GM19025 (cell line): Measurements from ENCODE around the gene MRPL12.

Source experiments
- ATAC-seq: cut with Tn5 transposase; IDR thresholded peaks from one replicate; pipeline ENCODE4 v1.9.1; 2021; ENCODE audit warnings: mild to moderate bottlenecking, low read depth, moderate library complexity; ENCODE audit not compliant: unreplicated experiment

MRPL12 gene

DNA sequence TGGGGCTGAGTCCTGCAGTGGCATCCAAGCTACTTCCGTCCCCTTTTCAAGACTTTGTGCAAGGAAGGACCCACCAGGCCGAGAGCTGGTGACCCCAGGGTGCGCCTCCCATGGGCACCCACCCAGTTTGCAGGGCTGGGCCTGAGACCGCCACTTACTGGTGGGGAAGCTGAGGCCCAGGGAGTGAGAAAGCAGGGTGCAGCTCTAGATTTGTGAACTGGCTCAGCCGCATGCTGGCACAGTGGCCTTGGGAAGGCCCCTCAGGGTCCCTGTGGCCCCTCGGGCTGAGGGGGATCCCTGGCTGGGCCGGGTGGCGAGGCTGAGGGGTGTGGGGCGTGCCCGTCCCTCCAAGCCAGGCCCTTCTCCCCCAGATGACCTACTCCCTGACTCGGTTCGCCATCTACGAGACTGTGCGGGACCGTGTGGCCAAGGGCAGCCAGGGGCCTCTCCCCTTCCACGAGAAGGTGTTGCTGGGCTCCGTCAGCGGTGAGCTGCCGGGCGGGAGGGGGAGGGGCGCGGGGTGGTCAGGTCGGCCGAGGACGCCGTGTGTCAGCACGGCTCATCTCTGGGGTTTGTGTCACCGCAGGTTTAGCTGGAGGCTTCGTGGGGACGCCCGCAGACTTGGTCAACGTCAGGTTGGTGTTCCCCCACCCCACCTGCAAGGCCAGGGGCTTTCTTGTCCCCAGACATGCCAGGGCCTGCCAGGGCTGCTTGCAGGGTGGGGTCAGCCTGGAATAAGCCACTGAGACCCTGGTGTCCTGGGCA, 12.1 kb downstream of the MRPL12 start:
- ATAC-seq: no peak

DNA sequence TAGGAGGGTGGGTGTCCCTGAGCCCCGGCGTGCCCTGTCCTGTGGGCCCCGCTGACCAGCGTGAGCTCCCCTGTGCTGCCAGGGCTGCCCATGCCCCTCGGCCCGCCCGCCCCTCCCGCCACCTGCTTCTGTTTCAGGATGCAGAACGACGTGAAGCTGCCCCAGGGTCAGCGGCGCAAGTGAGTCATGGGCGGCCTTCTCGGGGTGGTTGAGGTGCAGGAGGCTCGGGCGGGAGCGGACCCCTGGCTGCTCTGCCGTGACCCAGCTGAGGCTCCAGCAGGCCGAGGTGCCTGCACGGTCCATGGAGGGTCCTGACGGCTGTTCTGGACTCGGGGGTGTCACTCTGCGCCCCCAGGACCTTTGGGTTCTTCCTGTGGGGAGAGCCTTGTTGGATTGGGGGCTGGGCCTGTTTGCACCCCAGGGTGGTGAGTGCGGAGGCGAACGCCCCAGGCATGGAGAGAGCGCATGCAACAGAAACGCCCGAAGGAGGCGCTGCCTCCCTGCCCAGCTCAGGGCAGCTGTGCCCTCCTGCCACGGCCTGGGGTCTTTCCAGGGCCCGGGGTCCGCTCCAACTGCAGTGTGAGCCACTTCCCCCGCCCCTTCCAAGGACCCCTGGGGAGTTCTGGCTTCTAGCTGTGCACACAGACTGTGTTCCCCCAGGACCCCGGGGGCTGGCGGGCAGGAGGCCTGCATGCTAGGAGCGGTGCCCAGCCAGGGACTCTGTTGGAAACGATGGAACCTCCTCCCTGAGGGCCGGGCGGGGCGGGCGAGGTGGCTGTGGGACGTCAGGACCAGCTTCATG, 12.9 kb downstream of the MRPL12 start:
- no peak for ATAC-seq

GRCh38 chr17:81716674-81716996, 13.5 kb downstream of the MRPL12 start:
- ATAC-seq: no peak

- ATAC-seq: no peak
These were observed 14.0 kb downstream of the MRPL12 start for GRCh38 chr17:81717049-81717765.

- ATAC-seq: no peak
These were observed 14.6 kb downstream of the MRPL12 start for GRCh38 chr17:81717766-81718089.

DNA sequence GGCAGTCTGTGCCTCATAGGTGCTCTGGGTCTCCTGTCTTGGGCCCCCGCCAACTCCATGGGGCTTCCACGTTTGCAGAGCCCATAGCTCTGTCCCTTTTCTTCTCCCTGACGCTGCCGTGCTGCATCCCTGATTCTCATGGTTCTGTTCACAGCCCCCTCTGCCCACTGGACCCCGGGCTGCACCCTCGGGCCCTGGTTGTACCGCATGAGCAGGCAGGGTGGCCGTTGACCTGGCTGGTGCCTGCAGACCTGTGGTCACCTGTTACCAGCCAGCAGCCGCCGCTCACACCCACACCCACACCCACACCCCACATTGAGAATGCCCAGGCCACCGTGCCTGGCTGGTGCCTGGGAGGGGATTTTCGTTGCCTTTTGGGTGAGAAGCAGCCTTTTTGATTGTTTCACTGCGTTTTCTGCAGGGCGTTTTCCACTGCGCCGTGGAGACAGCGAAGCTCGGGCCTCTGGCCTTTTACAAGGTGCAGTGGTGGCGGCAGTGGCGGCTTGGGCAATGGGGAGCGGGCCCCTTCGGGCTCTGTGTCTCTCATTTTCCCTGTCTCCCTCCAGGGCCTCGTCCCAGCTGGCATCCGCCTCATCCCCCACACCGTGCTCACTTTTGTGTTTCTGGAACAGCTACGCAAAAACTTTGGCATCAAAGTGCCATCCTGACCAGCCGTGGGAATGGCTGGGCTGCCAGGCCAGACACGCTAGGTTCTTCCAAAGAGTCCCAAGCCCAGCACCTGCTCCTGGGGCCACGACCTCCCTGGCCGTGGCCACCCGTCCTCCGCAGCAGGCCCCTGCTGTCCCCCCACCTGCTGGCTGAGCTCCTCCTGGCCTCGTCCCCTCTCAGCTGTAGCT, 16.5 kb downstream of the MRPL12 start:
- ATAC-seq: no peak

GRCh38 chr17:81720267-81721071, 17.3 kb downstream of the MRPL12 start:
- ATAC-seq: no peak

DNA sequence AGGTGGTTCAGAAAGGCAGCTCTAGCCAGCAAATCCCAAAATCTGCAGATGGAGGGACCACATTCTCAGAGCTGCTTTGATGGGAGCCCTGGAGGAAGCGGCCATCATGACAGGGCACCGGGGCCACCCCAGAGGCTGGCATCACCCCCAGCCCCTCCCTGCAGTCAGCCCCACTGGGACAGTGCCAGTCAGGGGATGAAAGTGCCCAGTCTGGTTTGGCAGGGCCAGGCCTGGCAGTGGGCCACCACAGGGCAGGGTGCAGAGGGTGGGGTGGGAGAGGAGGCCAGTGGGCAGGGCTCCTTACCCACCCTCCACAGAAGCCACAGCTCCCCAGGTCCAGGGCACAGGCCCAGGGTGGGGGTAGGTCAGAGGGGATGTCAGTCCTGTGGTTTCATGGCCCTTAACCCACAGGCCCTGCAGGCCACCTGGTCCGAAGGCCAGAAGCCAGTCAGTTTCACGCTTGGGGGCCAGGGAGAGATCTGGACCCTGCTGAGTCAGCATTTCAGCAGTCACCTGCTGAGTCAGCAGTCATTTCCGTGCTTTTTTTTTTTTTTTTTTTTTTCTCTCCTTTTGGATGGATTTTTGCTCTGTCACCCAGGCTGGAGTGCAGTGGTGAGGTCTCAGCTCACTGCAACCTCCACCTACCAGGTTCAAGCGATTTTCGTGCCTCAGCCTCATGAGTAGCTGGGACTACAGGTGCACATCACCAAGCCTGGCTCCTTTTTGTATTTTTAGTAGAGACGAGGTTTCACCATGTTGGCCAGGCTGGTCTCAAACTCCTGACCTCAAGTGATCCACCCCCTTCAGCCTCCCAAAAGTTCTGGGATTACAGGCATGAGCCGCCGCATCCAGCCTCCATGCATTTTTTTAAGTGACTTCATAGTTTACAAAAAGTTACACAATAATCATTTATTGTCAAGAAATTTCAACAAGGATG, 19.3 kb downstream of the MRPL12 start:
- ATAC-seq: no peak

- ATAC-seq: no peak
These were observed 20.6 kb downstream of the MRPL12 start for GRCh38 chr17:81723651-81724209.

- no peak for ATAC-seq
These were observed 22.3 kb downstream of the MRPL12 start for GRCh38 chr17:81725439-81725838.

GRCh38 chr17:81726004-81726403, 22.8 kb downstream of the MRPL12 start:
- ATAC-seq: no peak

- no peak for ATAC-seq
These were observed 24.3 kb downstream of the MRPL12 start for GRCh38 chr17:81727324-81728031.

DNA sequence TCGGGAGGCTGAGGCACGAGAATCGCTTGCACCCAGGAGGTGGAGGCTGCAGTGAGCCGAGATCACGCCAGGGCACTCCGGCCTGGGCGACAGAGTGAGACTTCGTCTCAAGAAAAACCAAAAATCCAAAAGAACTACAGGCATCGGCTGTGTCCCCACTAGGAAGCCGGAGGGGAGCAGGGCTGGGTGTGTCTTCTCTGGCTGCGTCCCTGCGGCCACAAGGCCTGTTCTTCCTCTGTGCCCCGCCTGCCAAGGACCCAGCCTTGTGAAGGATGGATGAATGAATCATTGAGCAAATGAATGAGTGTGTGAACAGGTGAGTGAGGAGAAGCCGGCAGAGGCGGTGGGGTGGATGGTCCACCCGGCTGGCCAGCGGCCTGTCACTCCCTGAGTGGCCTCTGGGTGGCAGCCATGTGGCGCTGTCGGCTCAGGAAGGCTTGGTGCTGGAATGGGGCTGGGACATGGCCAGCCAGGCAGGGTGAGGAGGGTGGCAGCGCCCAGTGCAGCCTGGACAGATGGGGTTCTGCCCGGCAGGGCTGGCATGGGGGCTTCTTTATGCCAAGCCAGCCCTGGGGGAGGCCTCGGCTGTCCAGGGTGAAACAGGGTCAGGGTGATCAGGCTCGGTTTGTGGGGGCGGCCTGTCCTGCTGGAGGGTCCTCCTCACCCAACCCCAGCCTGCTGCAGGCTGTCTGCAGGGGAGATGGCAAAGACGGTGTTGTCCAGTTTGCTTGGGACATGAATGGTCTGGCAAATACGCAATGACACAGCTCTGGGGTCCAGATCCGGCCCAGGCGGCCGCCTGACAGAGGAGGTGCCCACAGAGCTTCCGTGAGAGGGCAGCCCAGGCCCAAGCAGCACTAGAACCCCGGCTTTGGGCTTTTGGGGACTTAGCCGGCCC, 30.6 kb downstream of the MRPL12 start:
- no peak for ATAC-seq

DNA sequence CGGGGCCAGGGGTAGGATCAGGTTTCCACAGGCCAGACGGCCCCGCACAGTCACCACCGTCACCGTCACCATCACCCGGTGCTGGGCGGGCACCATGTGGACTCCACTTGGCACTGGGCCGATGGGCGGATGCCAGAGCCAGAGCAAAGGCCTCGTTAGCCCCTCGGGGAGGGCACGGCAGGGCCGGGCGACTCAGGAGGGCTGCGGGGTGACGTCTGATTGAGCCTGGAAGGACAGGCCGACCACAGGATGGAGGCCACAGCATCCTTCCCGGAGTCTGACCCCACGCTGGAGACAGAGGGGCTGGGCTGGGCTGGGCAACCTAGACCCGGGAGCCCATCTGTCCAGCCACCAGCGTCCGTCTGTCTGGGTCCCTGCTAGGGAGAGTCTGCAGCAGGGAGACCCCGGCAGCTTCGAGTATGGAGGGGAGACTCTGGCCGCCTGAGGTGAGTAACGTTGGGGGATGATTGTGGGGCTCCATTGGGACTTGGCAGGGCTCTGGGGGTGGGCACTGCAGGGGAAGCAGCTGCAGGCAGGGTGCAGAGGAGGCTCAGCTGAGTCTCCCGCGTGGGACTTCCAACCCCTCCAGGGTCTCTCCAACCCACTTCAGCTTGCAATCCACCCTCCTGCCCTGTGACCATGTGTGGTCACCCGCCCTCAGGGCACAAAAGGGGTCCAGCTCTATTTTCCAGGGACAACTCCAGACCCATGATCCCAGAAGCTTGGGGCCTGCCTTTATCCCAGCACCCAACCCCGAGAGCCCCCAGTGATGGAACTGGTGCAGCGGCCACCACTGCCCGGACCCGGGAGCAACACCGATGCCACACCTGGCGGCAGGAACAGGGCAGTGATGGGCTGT, 31.5 kb downstream of the MRPL12 start:
- no peak for ATAC-seq

DNA sequence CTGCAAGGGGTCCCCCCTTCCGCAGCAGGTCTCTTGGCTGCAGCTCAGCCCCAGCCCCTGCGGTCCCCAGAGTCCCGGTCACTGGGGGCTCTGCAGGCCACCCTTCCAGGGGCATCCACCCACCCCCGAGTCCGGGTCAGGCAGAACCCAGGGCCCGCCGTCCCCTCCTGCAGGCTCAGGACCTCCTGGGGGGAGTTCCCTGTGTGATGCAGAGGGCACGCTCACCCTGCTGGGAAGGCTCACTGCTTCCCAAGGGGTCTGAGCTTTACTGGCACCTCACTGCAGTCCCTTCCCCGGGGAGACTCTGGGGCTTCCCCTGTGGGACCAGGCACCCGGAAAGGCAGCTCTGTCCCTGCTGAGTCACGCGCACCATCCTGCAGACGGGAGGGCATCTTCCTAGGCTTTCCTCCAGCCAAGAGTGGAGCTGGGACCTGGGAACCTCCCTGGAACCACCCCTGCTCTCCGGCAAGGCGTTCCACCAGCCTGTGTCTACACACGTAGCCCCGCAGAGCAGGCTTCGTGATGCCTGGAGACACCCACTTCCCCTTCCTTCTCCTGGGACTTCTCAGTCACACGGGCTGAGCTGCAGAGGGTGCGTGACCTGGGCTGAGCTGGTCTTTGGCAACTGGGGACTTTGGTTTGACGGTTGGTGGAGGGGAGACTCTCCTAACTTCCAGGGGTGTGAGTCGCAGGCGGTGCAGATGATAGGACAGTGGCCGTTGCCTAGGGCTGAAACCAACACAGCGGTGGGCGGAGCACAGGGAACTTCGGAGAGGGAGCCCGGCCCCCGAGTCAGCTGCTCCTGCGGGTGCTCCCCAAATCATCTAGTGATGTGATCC, 32.3 kb downstream of the MRPL12 start:
- no peak for ATAC-seq
